DND-41 (cell line): ENCODE data around the gene FUOM.

Experiments used
- ATAC-seq: fragments of 200-7000 bp; cut with Tn5 transposase; 3 replicates; pipeline ENCODE4 v1.9.1; 2021; ENCODE audit warnings: low read depth; ENCODE audit not compliant: insufficient read depth
- DNase-seq: peaks from one replicate; pipeline ENCODE4 v3.0.0-alpha.2; 2020
- H2AFZ ChIP-seq: 2 replicates; pipeline ENCODE4 v1.6.0; 2012; ENCODE audit warnings: low read depth, low read length
- H3K27ac ChIP-seq: 2 replicates; pipeline ENCODE4 v1.5.1; 2012; ENCODE audit warnings: low read length, inconsistent platforms
- H3K27me3 ChIP-seq: fragments of 200-600 bp; sonication (generic); 2 replicates; pipeline ENCODE4 v1.6.0; 2012; ENCODE audit warnings: low read length, mild to moderate bottlenecking, inconsistent platforms; ENCODE audit not compliant: insufficient read depth, poor library complexity
- H3K36me3 ChIP-seq: 2 replicates; pipeline ENCODE4 v1.5.1; 2012; ENCODE audit warnings: low read length, inconsistent platforms; ENCODE audit not compliant: insufficient read depth
- H3K4me1 ChIP-seq: 2 replicates; pipeline ENCODE4 v1.5.1; 2012; ENCODE audit warnings: mild to moderate bottlenecking, low read length; ENCODE audit not compliant: insufficient read depth
- H3K4me2 ChIP-seq: 2 replicates; pipeline ENCODE4 v1.6.0; 2012; ENCODE audit warnings: mild to moderate bottlenecking, moderate library complexity, low read length, inconsistent platforms; ENCODE audit not compliant: insufficient read depth
- H3K4me3 ChIP-seq, 2 experiments: fragments of 200-600 bp in 1 of 2; shearing (Covaris generic) in 1 of 2; 2 replicates each; pipeline ENCODE4 v1.5.1; 2012 to 2016; ENCODE audit warnings: inconsistent platforms in 2 of 2, low read length in 2 of 2, mild to moderate bottlenecking in 2 of 2, low read depth in 1 of 2, moderate library complexity in 1 of 2
- H3K79me2 ChIP-seq: 2 replicates; pipeline ENCODE4 v1.6.0; 2012; ENCODE audit warnings: low read length, inconsistent platforms; ENCODE audit not compliant: insufficient read depth
- H3K9ac ChIP-seq: 2 replicates; pipeline ENCODE4 v1.6.0; 2012; ENCODE audit warnings: low read depth, mild to moderate bottlenecking, inconsistent platforms, low read length, moderate library complexity
- H3K9me3 ChIP-seq: 2 replicates; pipeline ENCODE4 v1.5.1; 2012; ENCODE audit warnings: low read length, moderate library complexity, mild to moderate bottlenecking, inconsistent platforms; ENCODE audit not compliant: insufficient read depth, severe bottlenecking
- H4K20me1 ChIP-seq: 2 replicates; pipeline ENCODE4 v1.6.0; 2012; ENCODE audit warnings: low read length; ENCODE audit not compliant: insufficient read depth
- CTCF ChIP-seq: IDR thresholded peaks from 2 replicates; pipeline ENCODE4 v1.5.1; 2012; ENCODE audit warnings: borderline replicate concordance, low read length, moderate library complexity, mild to moderate bottlenecking; ENCODE audit not compliant: poor library complexity, severe bottlenecking; ENCODE audit errors: extremely low read depth
- EZH2 ChIP-seq: IDR thresholded peaks from 3 replicates; pipeline ENCODE4 v1.6.1; 2012; ENCODE audit warnings: borderline replicate concordance, low read depth, mild to moderate bottlenecking, moderate library complexity, low read length, inconsistent platforms; ENCODE audit not compliant: severe bottlenecking

FUOM gene

GRCh38 chr10:133354672-133355240, 3.1 kb downstream of the FUOM start:
- Histone ChIP-seq H3K4me3 (no peak overlapping the region), H2AFZ (no peak overlapping the region), H3K9me3 (no peaks in the 10 kb centered on the region), H3K36me3 (no peaks in the 10 kb centered on the region), H3K27ac (no peak overlapping the region), H3K79me2 (no peaks in the 10 kb centered on the region), H3K4me2 (no peak overlapping the region), H3K27me3 (no peaks in the 10 kb centered on the region), H3K4me1 (peaks cover 11% of the 10 kb centered on the region), H4K20me1 (0 out of 2 replicates have a peak, but pooled peaks cover 5% of the 10 kb centered on the region), H3K9ac (no peak overlapping the region)
- ATAC-seq (no peak), DNase-seq (no peak)
- TF ChIP-seq EZH2 (no peak), CTCF (no peak)

GRCh38 chr10:133353988-133354605, 3.7 kb downstream of the FUOM start:
- H3K9me3 ChIP-seq: no peaks in the 10 kb centered on the region
- H3K4me2 ChIP-seq: no peak overlapping the region
- no peak overlapping the region for H2AFZ ChIP-seq
- H3K36me3 ChIP-seq: no peaks in the 10 kb centered on the region
- peaks cover 11% of the 10 kb centered on the region for H3K4me1 ChIP-seq
- no peak for TF ChIP-seq CTCF
- no peak for TF ChIP-seq EZH2
- no peak overlapping the region for H3K9ac ChIP-seq
- H3K79me2 ChIP-seq: no peaks in the 10 kb centered on the region
- H3K27ac ChIP-seq: no peak overlapping the region
- H4K20me1 ChIP-seq: 0 out of 2 replicates have a peak, but pooled peaks cover 5% of the 10 kb centered on the region
- no peaks in the 10 kb centered on the region for H3K27me3 ChIP-seq
- H3K4me3 ChIP-seq: no peak overlapping the region
- ATAC-seq: no peak
- no peak for DNase-seq

GRCh38 chr10:133353202-133353959, 4.4 kb downstream of the FUOM start:
- TF ChIP-seq EZH2: no peak
- TF ChIP-seq CTCF: no peak
- ATAC-seq (no peak), DNase-seq (no peak)
- no peaks in the 10 kb centered on the region for H3K27me3 ChIP-seq
- H3K4me1 ChIP-seq: peaks cover 11% of the 10 kb centered on the region
- no peak overlapping the region for H2AFZ ChIP-seq
- H3K79me2 ChIP-seq: no peaks in the 10 kb centered on the region
- no peaks in the 10 kb centered on the region for H3K36me3 ChIP-seq
- no peak overlapping the region for H3K4me3 ChIP-seq
- H4K20me1 ChIP-seq: 0 out of 2 replicates have a peak, but pooled peaks cover 5% of the 10 kb centered on the region
- H3K4me2 ChIP-seq: no peak overlapping the region
- no peak overlapping the region for H3K27ac ChIP-seq
- H3K9me3 ChIP-seq: no peaks in the 10 kb centered on the region
- no peak overlapping the region for H3K9ac ChIP-seq
